Left lung (tissue), 10 donors: ENCODE data around the gene VSTM2B. TPM values are rescaled to one million over a fixed set of nuclear protein-coding genes. Genes with fewer than 3 reads are reported as not detected.

Experiments
- ATAC-seq: fragments of 200-7000 bp; cut with Tn5 transposase; one replicate; pipeline ENCODE4 v1.9.1; 2020; ENCODE audit warnings: moderate library complexity
- DNase-seq, 4 donors: peaks; one replicate each; pipeline ENCODE4 v3.0.0-alpha.2; 2013 to 2020
- H3K27ac ChIP-seq, 2 donors: fragments of 200-600 bp; sonication (generic) in 1 of 2; one replicate each; pipeline versions ENCODE4 v1.5.0 to v1.8.0; 2020 to 2021
- H3K27me3 ChIP-seq, 2 donors: fragments of 200-600 bp; sonication (generic) in 1 of 2; one replicate each; pipeline versions ENCODE4 v1.5.0 to v1.8.0; 2020 to 2021
- H3K36me3 ChIP-seq, 2 donors: fragments of 200-600 bp; sonication (generic) in 1 of 2; one replicate each; pipeline versions ENCODE4 v1.5.0 to v1.8.0; 2020 to 2021
- H3K4me1 ChIP-seq, 2 donors: fragments of 200-600 bp; one replicate each; pipeline ENCODE4 v1.8.0; 2021
- H3K4me3 ChIP-seq, 2 donors: fragments of 200-600 bp; sonication (generic) in 1 of 2; one replicate each; pipeline versions ENCODE4 v1.5.0 to v1.8.0; 2020 to 2021; ENCODE audit warnings: mild to moderate bottlenecking in 1 of 2
- H3K9me3 ChIP-seq, 2 donors: fragments of 200-600 bp; sonication (generic) in 1 of 2; one replicate each; pipeline versions ENCODE4 v1.5.0 to v1.8.0; 2020 to 2021
- CTCF ChIP-seq, 2 donors: fragments of 200-600 bp; sonication (generic) in 1 of 2; IDR thresholded peaks; one replicate each; pipeline versions ENCODE4 v1.5.0 to v1.8.0; 2021; ENCODE audit warnings: antibody characterized with exemption in 2 of 2
- intact Hi-C, 2 donors: fragments of 100-400 bp; cut with DNase I; formaldehyde crosslinking; loops; one replicate each; pipeline versions ENCODE4 v1.11.2 to v1.14.2; 2022
- polyA plus RNA-seq, 6 donors: library from polyadenylated mRNA; unstranded; fragments of 120-200 nt; gene quantifications; one replicate each; pipeline ENCODE4 v1.2.1, GENCODE V29; 2013; ENCODE audit not compliant: insufficient read length in 6 of 6
- total RNA-seq, 2 donors: library from RNA; stranded (reverse); fragmentation: NEBNext Ultra II Directional; extraction: Animal tissue kit (Norgen Biotek cat#: 25700); gene quantifications; one replicate each; pipeline ENCODE4 v1.2.1, GENCODE V29; 2021
- donor health status: DM: no; HTN: yes; CAD: no.
- donor health status: DM: no; HTN: no; CAD: no.

VSTM2B gene
- total and polyA plus RNA-seq, 8 donors, result not detected

DNA sequence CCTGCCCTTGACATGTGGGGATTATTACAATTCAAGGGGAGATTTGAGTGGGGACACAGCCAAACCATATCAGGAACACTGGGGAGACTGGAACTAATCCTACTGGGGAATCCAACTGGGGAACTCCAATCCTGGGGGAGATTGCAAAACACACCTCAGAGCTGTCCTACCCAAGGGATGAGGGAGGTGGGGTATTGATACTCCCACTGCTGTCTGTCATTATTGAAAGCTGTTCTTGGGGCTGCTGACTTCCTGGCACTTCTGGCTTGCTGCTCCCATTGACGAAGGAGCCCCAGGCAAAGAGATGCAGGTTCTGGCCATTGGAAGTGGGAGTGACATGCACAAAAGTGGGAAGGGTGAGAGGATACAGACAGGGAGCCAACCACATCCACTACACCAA is 55.6 kb downstream of the VSTM2B start:
- H3K27me3 ChIP-seq, result peaks cover 0 to 33% of the 10 kb centered on the region in 2 donors
- no peak for DNase-seq
- H3K36me3 ChIP-seq, result no peaks in the 10 kb centered on the region
- H3K4me1 ChIP-seq, result no peaks in the 10 kb centered on the region
- peaks cover 0 to 6% of the 10 kb centered on the region in 2 donors for H3K9me3 ChIP-seq
- intact Hi-C loops, result no loop called here
- no peak for ATAC-seq
- no peak overlapping the region for H3K4me3 ChIP-seq
- no peak overlapping the region for H3K27ac ChIP-seq
- TF ChIP-seq CTCF (IDR thresholded peaks at IDR 0.05), result no peak

- intact Hi-C loops, result no loop called here
- H3K36me3 ChIP-seq, result no peaks in the 10 kb centered on the region
- DNase-seq (no peak), ATAC-seq (no peak)
- peaks cover 0 to 27% of the 10 kb centered on the region in 2 donors for H3K27me3 ChIP-seq
- no peak overlapping the region for H3K4me3 ChIP-seq
- peaks cover 0 to 6% of the 10 kb centered on the region in 2 donors for H3K9me3 ChIP-seq
- no peak overlapping the region for H3K27ac ChIP-seq
- no peak for TF ChIP-seq CTCF (IDR thresholded peaks at IDR 0.05)
- H3K4me1 ChIP-seq, result no peaks in the 10 kb centered on the region
These were observed 57.6 kb downstream of the VSTM2B start for GRCh38 chr19:29583196-29583999.

GRCh38 chr19:29586401-29586800 is 60.6 kb downstream of the VSTM2B start:
- Histone ChIP-seq H3K27ac (no peak overlapping the region), H3K36me3 (no peaks in the 10 kb centered on the region), H3K4me3 (no peak overlapping the region), H3K4me1 (no peaks in the 10 kb centered on the region), H3K9me3 (peaks cover 0 to 8% of the 10 kb centered on the region in 2 donors), H3K27me3 (peaks cover 0 to 31% of the 10 kb centered on the region in 2 donors)
- intact Hi-C loops, result no loop called here
- ATAC-seq (no peak), DNase-seq (no peak)
- no peak for TF ChIP-seq CTCF (IDR thresholded peaks at IDR 0.05)

- TF ChIP-seq CTCF (IDR thresholded peaks at IDR 0.05), result no peak
- H3K36me3 ChIP-seq, result no peaks in the 10 kb centered on the region
- intact Hi-C loops, result no loop called here
- no peak overlapping the region for H3K27ac ChIP-seq
- peaks cover 0 to 37% of the 10 kb centered on the region in 2 donors for H3K27me3 ChIP-seq
- DNase-seq (no peak), ATAC-seq (no peak)
- no peak overlapping the region for H3K4me3 ChIP-seq
- no peaks in the 10 kb centered on the region for H3K4me1 ChIP-seq
- peaks cover 0 to 6% of the 10 kb centered on the region in 2 donors for H3K9me3 ChIP-seq
These were observed 61.3 kb downstream of the VSTM2B start for GRCh38 chr19:29587059-29587458.

- no peak overlapping the region for H3K4me3 ChIP-seq
- H3K27ac ChIP-seq, result no peak overlapping the region
- ATAC-seq (no peak), DNase-seq (no peak)
- no peaks in the 10 kb centered on the region for H3K4me1 ChIP-seq
- H3K9me3 ChIP-seq, result peaks cover 0 to 6% of the 10 kb centered on the region in 2 donors
- H3K36me3 ChIP-seq, result no peaks in the 10 kb centered on the region
- H3K27me3 ChIP-seq, result peaks cover 0 to 42% of the 10 kb centered on the region in 2 donors
- intact Hi-C loops, result no loop called here
- TF ChIP-seq CTCF (IDR thresholded peaks at IDR 0.05), result no peak
These were observed 61.8 kb downstream of the VSTM2B start for GRCh38 chr19:29587518-29587986.
